Endothelial cell of umbilical vein (primary cell): ENCODE data around the gene CENPU.

Source experiments
- EZH2 ChIP-seq: IDR thresholded peaks from 2 replicates; pipeline ENCODE4 v1.6.1; 2012; ENCODE audit warnings: borderline replicate concordance, low read depth, mild to moderate bottlenecking, moderate library complexity, low read length, inconsistent platforms; ENCODE audit not compliant: severe bottlenecking
- POLR2A ChIP-seq: IDR thresholded peaks from 2 replicates; pipeline ENCODE4 v1.6.1; 2012; ENCODE audit warnings: low read depth, mild to moderate bottlenecking, control low read depth, low read length
- TF ChIP-seq, protein P1 (sequence below), 2 donors: IDR thresholded peaks; 1 replicate in 1 of 2; 2 replicates in 1 of 2; pipeline ENCODE4 v1.5.1; 2011; ENCODE audit warnings: low read length in 2 of 2, mild to moderate bottlenecking in 2 of 2, moderate library complexity in 2 of 2, control low read depth in 1 of 2, inconsistent platforms in 1 of 2, low read depth in 1 of 2; ENCODE audit not compliant: insufficient read depth in 1 of 2; ENCODE audit errors: extremely low read depth in 1 of 2

DNA sequence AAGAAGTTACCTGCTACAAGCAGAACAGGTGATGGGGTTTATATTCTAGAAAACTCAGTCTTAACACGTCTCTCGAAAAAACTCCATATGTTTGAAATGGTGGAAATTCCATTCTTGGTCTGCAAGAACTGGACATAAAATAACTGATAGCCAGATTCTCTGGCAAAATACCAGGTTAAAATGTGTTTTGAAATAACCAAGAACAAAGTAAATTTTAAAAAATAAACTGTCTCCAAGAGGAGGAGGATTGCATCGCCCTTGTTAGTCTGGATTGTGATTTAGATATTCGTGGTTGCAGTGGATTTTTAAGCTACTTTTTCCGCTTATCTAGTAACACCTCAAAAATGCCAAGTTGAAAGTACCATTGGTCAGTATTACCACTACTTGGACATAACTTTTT lies 40.8 kb downstream of the CENPU start:
- TF ChIP-seq EZH2 (no peak), POLR2A (no peak)
- TF ChIP-seq, protein P1, sequence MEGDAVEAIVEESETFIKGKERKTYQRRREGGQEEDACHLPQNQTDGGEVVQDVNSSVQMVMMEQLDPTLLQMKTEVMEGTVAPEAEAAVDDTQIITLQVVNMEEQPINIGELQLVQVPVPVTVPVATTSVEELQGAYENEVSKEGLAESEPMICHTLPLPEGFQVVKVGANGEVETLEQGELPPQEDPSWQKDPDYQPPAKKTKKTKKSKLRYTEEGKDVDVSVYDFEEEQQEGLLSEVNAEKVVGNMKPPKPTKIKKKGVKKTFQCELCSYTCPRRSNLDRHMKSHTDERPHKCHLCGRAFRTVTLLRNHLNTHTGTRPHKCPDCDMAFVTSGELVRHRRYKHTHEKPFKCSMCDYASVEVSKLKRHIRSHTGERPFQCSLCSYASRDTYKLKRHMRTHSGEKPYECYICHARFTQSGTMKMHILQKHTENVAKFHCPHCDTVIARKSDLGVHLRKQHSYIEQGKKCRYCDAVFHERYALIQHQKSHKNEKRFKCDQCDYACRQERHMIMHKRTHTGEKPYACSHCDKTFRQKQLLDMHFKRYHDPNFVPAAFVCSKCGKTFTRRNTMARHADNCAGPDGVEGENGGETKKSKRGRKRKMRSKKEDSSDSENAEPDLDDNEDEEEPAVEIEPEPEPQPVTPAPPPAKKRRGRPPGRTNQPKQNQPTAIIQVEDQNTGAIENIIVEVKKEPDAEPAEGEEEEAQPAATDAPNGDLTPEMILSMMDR (IDR thresholded peaks at IDR 0.05; ENCODE audit: extremely low read depth in 1 of 2, insufficient read depth in 1 of 2, low read depth in 1 of 2, low read length in 2 of 2): no peak
